Glutamatergic neuron (in vitro differentiated cells): ENCODE data around the gene ELAC1. TPM values are rescaled to one million over a fixed set of nuclear protein-coding genes. Genes with fewer than 3 reads are reported as not detected.
A peak's percentile ranks its signal among the peaks of the same experiment; 100 is the strongest.

ENCODE experiments used
- DNase-seq: peaks from one replicate; pipeline ENCODE4 v3.0.0; 2022
- H3K27ac Mint-ChIP-seq: one replicate; pipeline ENCODE4 v1.8.0; 2020; ENCODE audit warnings: mild to moderate bottlenecking, mixed read lengths, inconsistent platforms; ENCODE audit not compliant: unreplicated experiment
- H3K27me3 Mint-ChIP-seq: one replicate; pipeline ENCODE4 v1.8.0; 2020; ENCODE audit warnings: mild to moderate bottlenecking, moderate library complexity, mixed read lengths, inconsistent platforms; ENCODE audit not compliant: unreplicated experiment
- H3K36me3 Mint-ChIP-seq: one replicate; pipeline ENCODE4 v1.8.0; 2020; ENCODE audit warnings: mild to moderate bottlenecking, mixed read lengths, inconsistent platforms; ENCODE audit not compliant: unreplicated experiment
- H3K4me1 Mint-ChIP-seq: one replicate; pipeline ENCODE4 v1.8.0; 2020; ENCODE audit warnings: mild to moderate bottlenecking, low read depth, mixed read lengths, inconsistent platforms; ENCODE audit not compliant: unreplicated experiment
- H3K4me3 Mint-ChIP-seq: one replicate; pipeline ENCODE4 v1.8.0; 2020; ENCODE audit warnings: mild to moderate bottlenecking, mixed read lengths, inconsistent platforms; ENCODE audit not compliant: unreplicated experiment
- H3K9me3 Mint-ChIP-seq: one replicate; pipeline ENCODE4 v1.8.0; 2020; ENCODE audit warnings: mild to moderate bottlenecking, moderate library complexity, mixed read lengths, inconsistent platforms; ENCODE audit not compliant: unreplicated experiment
- total RNA-seq: library from RNA; stranded (reverse); fragmentation: NEBNext Ultra II Directional; extraction: Animal tissue kit (Norgen Biotek cat#: 25700); gene quantifications from one replicate; pipeline ENCODE4 v1.2.1, GENCODE V29; 2021; ENCODE audit not compliant: unreplicated experiment
- TF ChIP-seq, protein P1 (sequence below): fragments of 200-600 bp; sonication (generic); IDR thresholded peaks from one replicate; pipeline ENCODE4 v1.5.0; 2021; ENCODE audit not compliant: partially characterized antibody, unreplicated experiment

The ELAC1 gene
- total RNA-seq, 1 donor from 2014 or later, result 9.2 TPM

- Mint-ChIP-seq H3K9me3 (no peaks in the 10 kb centered on the region), H3K36me3 (no peaks in the 10 kb centered on the region), H3K4me1 (no peaks in the 10 kb centered on the region), H3K27me3 (peaks cover 1% of the 10 kb centered on the region), H3K27ac (no peak overlapping the region), H3K4me3 (no peak overlapping the region)
- no peak for DNase-seq
- TF ChIP-seq, protein P1, sequence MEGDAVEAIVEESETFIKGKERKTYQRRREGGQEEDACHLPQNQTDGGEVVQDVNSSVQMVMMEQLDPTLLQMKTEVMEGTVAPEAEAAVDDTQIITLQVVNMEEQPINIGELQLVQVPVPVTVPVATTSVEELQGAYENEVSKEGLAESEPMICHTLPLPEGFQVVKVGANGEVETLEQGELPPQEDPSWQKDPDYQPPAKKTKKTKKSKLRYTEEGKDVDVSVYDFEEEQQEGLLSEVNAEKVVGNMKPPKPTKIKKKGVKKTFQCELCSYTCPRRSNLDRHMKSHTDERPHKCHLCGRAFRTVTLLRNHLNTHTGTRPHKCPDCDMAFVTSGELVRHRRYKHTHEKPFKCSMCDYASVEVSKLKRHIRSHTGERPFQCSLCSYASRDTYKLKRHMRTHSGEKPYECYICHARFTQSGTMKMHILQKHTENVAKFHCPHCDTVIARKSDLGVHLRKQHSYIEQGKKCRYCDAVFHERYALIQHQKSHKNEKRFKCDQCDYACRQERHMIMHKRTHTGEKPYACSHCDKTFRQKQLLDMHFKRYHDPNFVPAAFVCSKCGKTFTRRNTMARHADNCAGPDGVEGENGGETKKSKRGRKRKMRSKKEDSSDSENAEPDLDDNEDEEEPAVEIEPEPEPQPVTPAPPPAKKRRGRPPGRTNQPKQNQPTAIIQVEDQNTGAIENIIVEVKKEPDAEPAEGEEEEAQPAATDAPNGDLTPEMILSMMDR, result no peak
These were observed 14.0 kb upstream of the ELAC1 start for GRCh38 chr18:50953822-50954221.

- Mint-ChIP-seq H3K27ac (no peak overlapping the region), H3K4me1 (no peaks in the 10 kb centered on the region), H3K36me3 (no peaks in the 10 kb centered on the region), H3K4me3 (no peak overlapping the region), H3K9me3 (no peaks in the 10 kb centered on the region), H3K27me3 (peaks cover 1% of the 10 kb centered on the region)
- TF ChIP-seq, protein P1, result no peak
- DNase-seq, result no peak
These were observed 12.6 kb upstream of the ELAC1 start for GRCh38 chr18:50955253-50955652.

DNA sequence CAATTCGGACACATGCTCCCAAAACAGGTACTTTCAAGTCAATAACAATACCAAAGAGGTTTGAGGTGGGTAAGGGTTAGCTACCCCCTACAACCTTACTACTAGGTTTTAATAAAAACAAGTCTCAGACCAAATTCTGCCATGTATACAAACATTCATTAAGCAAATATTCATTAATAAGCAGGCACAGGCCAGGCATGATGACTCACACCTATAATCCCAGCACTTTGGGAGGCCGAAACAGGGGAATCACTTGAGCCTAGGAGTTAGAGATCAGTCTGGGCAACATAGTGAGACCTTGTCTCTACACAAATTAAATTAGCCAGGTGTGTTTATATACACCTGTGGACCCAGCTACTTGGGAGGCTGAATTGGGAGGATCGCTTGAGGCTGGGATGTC lies 11.7 kb upstream of the ELAC1 start:
- Mint-ChIP-seq H3K36me3 (peaks cover 4% of the 10 kb centered on the region), H3K27me3 (no peaks in the 10 kb centered on the region), H3K27ac (no peak overlapping the region), H3K4me1 (no peaks in the 10 kb centered on the region), H3K9me3 (peaks cover 3% of the 10 kb centered on the region), H3K4me3 (no peak overlapping the region)
- TF ChIP-seq, protein P1, result no peak
- no peak for DNase-seq

- Mint-ChIP-seq H3K27me3 (no peaks in the 10 kb centered on the region), H3K4me3 (no peak overlapping the region), H3K27ac (no peak overlapping the region), H3K36me3 (peaks cover 23% of the 10 kb centered on the region), H3K4me1 (no peaks in the 10 kb centered on the region), H3K9me3 (peaks cover 10% of the 10 kb centered on the region)
- no peak for DNase-seq
- TF ChIP-seq, protein P1, result no peak
These were observed 5.9 kb upstream of the ELAC1 start for GRCh38 chr18:50961974-50962373.

DNA sequence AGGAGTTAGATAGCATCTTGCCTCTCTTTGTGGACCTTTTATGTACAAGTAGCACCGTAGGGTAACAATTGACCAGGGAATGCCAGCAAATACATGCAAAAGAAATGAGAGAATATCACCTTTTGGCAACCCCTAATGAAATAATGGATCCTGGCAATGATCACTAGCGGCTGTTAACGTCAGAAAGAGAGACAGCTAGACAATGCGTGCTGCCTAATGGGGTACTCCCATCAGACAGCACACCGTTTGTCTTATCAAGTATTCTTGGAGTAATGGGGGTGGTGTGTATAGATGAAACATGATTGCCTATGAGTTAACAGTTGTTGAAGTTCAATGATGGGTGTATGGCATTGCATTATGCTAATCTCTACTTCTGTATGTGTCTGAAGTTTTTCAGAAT lies 1.6 kb downstream of the ELAC1 start:
- Mint-ChIP-seq H3K27ac (no peak overlapping the region), H3K9me3 (no peaks in the 10 kb centered on the region)
- no peak for DNase-seq

More for the DNA sequence above, 1.6 kb downstream of the ELAC1 start:
- TF ChIP-seq, protein P1, result no peak
- Mint-ChIP-seq H3K4me3 (peak overlapping the region; percentile 92), H3K4me1 (peaks cover 11% of the 10 kb centered on the region), H3K36me3 (no peaks in the 10 kb centered on the region), H3K27me3 (peaks cover 3% of the 10 kb centered on the region)
